WI38 (cell line): Measurements from ENCODE around the gene CDK5RAP2.

ENCODE experiments used
- H3K4me3 ChIP-seq: 2 replicates; pipeline ENCODE4 v1.5.1; 2011; ENCODE audit warnings: low read depth, mild to moderate bottlenecking, control low read depth, low read length
- TF ChIP-seq, protein P1 (sequence below): IDR thresholded peaks from 2 replicates; pipeline ENCODE4 v1.5.1; 2012; ENCODE audit warnings: low read depth, mild to moderate bottlenecking, control low read depth, low read length

Gene CDK5RAP2

GRCh38 chr9:120362446-120362845, 217.5 kb downstream of the CDK5RAP2 start:
- TF ChIP-seq, protein P1, sequence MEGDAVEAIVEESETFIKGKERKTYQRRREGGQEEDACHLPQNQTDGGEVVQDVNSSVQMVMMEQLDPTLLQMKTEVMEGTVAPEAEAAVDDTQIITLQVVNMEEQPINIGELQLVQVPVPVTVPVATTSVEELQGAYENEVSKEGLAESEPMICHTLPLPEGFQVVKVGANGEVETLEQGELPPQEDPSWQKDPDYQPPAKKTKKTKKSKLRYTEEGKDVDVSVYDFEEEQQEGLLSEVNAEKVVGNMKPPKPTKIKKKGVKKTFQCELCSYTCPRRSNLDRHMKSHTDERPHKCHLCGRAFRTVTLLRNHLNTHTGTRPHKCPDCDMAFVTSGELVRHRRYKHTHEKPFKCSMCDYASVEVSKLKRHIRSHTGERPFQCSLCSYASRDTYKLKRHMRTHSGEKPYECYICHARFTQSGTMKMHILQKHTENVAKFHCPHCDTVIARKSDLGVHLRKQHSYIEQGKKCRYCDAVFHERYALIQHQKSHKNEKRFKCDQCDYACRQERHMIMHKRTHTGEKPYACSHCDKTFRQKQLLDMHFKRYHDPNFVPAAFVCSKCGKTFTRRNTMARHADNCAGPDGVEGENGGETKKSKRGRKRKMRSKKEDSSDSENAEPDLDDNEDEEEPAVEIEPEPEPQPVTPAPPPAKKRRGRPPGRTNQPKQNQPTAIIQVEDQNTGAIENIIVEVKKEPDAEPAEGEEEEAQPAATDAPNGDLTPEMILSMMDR = no peak
- no peak overlapping the region for H3K4me3 ChIP-seq

GRCh38 chr9:120361551-120361950, 218.4 kb downstream of the CDK5RAP2 start:
- TF ChIP-seq, protein P1 = no peak
- H3K4me3 ChIP-seq = no peak overlapping the region

GRCh38 chr9:120360510-120360909, 219.5 kb downstream of the CDK5RAP2 start:
- TF ChIP-seq, protein P1 = no peak
- no peak overlapping the region for H3K4me3 ChIP-seq

DNA sequence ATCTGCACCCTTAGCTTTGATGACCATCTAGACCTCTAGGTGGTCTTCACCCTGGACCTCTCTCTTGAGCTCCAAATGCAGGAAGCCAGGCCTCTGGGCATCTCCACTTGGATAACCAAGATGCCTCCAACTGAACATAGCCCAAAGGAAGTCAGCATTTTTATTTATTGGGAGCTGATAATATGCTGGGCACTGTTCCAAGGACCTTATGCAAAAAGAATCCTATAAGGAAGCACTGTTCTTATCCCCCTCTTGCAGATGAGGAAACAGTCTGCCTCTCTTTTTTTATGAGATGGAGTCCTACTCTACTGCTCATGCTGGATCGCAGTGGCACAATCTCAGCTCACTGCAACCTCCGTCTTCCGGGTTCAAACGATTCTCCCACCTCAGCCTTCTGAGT, 219.9 kb downstream of the CDK5RAP2 start:
- no peak overlapping the region for H3K4me3 ChIP-seq
- TF ChIP-seq, protein P1 = no peak

DNA sequence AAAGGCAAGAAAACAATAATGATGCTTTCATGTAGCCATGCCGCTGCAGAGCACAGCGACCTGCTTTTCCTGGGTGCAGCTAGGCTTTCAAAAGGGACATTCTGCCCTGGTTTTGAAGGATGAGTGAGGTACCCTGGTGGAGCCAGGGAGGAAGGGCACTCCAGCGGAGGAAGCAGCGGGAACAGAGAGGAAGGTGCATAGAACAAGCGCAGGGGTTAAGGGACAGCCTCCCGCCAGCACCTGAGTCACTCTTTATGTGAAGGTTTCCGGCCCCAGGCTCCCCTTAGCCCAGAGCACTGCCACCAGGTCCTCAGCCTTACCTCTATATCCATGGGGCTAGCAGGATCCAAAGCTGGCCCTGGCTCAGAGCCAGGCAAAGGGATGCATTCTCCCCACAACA, 221.1 kb downstream of the CDK5RAP2 start:
- TF ChIP-seq, protein P1 = no peak
- no peak overlapping the region for H3K4me3 ChIP-seq

DNA sequence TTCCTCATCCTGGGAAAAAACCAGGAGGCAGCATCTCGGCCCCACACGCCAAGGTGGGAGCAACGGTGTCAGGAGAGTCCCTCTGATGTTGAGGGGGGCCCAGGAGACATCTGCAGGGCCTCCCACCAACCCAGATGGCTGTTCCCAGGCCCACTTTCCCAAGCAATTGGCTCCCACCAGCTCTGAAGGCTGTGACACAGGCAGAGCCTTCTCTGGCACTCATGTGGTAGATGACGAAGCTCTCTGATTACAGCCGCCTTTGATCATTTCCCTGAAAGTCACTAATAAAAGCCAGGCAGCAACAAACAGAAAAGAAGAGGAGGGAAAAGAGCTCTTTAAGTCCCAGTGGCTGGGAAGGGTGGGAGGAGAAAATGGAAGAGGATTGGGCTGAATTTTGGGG, 226.5 kb downstream of the CDK5RAP2 start:
- H3K4me3 ChIP-seq = no peak overlapping the region
- TF ChIP-seq, protein P1 = no peak

DNA sequence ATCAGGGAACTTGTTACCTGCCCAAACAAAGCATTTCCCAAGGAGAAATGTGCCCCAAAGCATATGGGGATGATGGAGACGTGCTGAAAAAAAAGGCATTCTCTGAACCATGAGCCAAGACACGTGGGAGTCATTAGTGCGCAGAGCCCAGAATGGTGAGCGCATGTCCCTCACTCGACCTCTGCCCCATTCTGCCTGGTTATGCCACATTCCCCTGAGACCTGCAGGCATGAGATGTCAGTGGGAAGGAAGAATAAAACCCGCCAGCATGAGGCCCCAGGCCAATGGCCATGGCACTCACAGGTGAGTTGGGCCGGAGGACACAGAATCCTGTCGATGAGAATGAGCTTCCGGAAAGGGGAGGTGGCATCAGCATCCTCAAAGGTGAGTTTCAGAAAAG, 228.9 kb downstream of the CDK5RAP2 start:
- TF ChIP-seq, protein P1 = no peak
- no peak overlapping the region for H3K4me3 ChIP-seq
